Pons (tissue), 1 donor: Measurements from ENCODE around the gene SHOX.
"Not testable (repeated sequence)": the region's sequence is repeated elsewhere in the genome, so short reads cannot be mapped to it uniquely, and the experiment has no call there.

Experiments
- DNase-seq: peaks from one replicate; pipeline ENCODE4 v3.0.0-alpha.2; 2016; ENCODE audit warnings: low spot score

SHOX gene

GRCh38 chrX:637660-638481 is 7.3 kb downstream of the SHOX start:
- DNase-seq = no peak

DNA sequence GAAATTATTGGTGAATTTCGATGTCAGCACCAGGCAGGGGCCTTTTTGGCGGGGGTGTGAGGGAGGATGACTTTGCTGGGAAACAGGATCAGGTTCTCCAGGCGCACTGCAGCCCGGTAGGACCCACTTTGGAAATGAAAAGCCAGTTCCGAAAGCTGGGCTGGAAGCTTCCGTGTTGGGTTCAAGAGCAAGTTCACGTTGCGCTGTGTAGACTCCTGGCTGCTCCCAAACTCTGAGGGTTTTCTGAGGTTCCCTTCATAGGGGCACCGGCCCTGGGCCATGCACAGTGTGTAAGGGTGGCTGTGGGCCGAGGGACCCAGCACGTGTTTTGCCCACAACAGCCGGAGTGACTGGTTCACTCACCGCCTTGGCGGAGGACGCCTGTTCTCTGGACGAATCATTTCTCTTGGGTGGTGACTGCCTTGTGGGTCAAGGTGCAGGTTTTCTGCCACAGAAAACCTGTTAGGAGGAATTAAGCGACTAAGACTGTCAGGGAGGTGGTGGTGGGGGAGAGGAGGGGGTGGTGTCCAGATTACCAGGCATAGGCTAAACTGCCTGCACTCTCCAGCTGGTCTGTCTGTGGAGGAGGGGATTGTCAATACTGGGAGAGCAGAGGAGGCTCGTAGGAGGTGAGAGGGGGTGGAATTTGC is 8.0 kb downstream of the SHOX start:
- no peak for DNase-seq

GRCh38 chrX:639151-639550 is 8.6 kb downstream of the SHOX start:
- no peak for DNase-seq

GRCh38 chrX:640641-641040 is 10.1 kb downstream of the SHOX start:
- DNase-seq = no peak

DNA sequence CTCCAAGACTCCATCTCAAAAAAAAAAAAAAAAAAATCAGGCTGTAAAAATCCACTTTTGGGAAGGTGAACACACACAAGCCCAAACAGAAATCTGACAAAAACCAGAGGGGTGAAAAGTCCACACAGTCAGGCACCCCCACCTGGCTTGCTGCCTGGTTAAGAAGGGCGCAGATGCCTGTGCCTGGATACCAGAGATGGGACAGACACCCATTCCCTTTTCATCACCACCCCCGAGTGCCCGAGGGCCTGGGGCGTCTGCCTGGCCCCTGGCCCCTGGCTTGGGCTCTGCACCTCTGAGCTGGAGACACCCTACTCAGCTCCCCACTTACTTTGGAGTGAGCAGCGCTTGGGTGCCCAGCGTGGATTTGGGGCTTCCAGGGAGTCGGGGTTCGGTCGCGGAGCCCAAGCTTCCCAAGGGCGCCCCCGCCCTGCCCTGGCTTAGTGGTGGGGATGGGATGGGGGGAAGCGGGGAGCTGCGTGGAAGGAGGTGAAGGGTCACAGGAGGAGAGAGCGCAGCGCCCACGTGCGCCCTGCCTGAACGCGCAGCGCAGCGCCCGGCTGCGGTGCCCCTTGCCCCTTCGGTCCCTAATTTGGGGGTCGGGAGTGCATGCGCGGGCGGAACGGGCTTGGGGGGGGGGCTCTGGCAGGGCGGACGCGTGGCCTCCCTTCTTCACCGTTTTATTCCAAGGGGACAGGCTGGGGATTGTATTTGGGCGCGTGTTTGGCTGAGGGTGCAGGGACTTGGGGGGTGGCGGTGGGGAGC is 11.3 kb downstream of the SHOX start:
- DNase-seq = no peak

- no peak for DNase-seq
Observed at GRCh38 chrX:642436-643240, 12.0 kb downstream of the SHOX start.

DNA sequence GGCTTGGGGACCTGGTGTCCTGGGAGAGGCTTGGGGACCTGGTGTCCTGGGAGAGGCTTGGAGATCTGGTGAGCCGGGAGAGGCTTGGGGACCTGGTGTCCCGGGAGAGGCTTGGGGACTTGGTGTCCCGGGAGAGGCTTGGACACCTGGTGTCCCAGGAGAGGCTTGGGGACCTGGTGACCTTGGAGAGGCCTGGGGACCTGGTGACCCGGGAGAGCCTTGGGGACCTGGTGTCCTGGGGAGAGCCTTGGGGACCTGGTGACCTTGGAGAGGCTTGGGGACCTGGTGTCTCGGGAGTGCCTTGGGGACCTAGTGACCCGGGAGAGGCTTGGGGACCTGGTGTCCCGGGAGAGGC is 12.6 kb downstream of the SHOX start:
- DNase-seq = no peak

DNA sequence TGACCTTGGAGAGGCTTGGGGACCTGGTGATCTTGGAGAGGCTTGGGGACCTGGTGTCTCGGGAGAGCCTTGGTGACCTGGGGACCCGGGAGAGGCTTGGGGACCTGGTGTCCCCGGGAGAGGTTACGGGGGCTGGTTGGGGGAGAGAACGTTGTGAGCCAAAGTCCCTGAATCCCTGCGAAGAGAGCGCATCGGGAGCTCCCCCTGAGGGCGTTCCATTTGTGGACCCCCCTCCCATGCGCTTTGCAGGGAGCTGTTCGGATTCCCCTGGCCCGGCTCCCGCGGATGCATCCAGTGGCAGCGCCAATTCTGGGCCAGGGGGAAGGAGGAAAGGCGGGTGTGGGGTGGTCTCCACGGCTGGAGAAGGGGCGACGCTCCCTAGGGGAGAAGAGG is 13.3 kb downstream of the SHOX start:
- no peak for DNase-seq

GRCh38 chrX:644304-645281 is 14.0 kb downstream of the SHOX start:
- DNase-seq = no peak

DNA sequence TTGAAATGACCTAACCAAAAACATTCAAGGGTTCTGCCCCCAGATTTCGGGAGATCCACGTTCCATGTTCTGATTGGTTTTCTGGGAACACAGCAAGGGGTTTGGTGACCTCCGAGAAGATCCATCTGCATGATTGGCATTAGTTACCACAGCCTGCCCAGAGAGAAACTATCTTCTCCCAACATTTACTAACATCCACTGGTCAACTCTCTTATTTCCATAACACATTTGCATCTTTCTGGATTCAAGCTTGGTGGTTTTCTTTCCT is 15.6 kb downstream of the SHOX start:
- no peak for DNase-seq

DNA sequence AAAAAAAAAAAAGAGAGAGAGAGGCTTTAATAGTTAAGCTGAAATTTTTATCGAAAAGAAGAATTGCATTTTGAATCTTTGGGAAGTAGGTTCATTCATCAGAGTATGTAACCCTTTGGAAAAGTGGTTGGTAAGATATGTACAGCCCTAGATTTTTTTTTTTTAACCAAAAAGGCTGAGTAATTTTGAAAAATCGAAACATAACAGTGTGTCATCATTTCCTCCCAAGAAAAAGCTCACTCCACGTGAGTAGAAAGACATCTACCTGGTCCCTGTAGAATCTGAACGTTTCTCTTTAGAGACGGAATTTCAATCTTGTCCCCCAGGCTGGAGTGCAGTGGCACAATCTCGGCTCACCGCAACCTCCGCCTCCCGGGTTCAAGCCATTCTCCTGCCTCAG is 16.2 kb downstream of the SHOX start:
- no peak for DNase-seq

GRCh38 chrX:649166-649565 is 18.6 kb downstream of the SHOX start:
- DNase-seq = no peak

DNA sequence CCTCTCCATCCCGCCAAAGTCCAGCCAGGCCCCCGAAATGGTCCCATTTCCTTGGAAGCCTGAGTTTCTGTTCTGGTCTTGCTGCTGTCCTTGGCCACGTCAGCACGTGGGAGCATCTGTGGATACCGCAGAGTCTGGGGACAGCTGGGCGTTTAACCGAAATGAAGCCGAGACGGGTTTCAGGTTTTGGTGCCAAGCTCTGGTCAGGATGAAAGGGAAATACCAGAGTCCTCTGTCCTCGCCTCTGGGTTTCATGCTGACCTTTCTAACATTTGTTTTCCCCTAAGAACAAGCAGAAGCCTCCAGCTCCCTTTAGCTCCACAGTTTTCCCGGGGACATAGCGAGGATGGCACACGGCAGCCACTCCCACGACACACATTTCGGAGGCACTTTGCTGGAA is 19.7 kb downstream of the SHOX start:
- no peak for DNase-seq

GRCh38 chrX:650811-651210 is 20.2 kb downstream of the SHOX start:
- DNase-seq = no peak

DNA sequence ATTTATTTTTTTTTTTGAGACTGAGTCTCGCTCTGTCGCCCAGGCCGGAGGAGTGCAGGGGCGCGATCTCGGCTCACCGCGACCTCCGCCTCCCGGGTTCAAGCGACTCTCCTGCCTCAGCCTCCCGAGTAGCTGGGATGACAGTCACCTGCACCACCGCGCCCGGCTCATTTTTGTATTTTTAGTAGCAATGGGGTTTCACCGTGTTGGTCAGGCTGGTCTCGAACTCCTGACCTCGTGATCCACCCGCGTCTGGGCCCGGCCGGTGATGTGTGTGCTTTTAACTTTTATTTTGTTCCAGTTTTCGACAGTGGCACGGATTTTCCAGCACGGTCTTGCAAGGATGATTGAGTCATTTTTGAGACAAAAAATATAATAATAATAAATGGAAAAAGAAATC is 21.3 kb downstream of the SHOX start:
- DNase-seq = not testable (repeated sequence)

GRCh38 chrX:652341-652741 is 21.8 kb downstream of the SHOX start:
- DNase-seq = no peak

- DNase-seq = no peak
Observed at GRCh38 chrX:653306-653705, 22.7 kb downstream of the SHOX start.

- DNase-seq = no peak
Observed at GRCh38 chrX:661154-661553, 30.6 kb downstream of the SHOX start.

DNA sequence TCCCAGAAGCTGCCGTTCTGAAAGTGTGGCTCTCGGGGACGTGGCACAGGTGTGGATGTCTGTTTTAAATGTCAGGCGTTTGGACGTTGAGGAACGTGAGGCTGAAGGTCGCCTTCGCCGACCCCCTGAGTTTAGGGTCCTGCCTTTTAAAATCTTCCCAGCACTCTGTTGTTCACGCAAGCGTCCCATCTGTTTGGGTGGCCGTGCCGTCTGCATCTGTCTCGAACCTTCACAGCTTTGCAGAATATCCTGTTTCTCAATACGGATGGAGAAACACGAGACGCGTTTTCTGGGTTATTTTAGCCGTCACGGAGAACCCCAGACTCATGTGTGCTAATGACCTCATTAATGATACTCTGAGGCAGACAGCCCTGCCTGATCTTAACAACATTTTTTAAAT is 31.5 kb downstream of the SHOX start:
- DNase-seq = no peak

DNA sequence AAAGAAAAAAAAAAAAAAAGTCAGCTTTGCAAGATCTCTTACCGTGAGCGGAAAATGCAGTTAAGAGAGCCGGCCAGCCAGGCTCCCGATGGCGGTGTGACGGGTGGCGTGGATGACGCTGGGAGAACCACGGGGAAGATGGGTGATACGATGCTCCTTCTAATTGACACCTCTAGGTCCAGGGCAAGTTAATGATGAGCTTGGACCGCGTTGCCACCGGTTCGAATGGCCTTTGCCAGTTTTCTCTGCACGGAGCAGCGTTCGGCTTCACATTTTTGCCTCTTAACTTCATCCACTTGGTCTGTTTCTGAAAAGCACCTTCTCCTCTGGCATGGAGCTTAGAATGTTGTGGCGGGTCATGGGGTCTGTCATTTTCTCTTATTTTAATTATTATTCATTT is 33.2 kb downstream of the SHOX start:
- DNase-seq = no peak
